ENCODE measurements around the gene SPACDR. TPM values are rescaled to one million over a fixed set of nuclear protein-coding genes. Genes with fewer than 3 reads are reported as not detected.

Gene SPACDR
- total RNA-seq, 2 experiments from 2014 or later: 3.5 to 3.9 TPM

DNA sequence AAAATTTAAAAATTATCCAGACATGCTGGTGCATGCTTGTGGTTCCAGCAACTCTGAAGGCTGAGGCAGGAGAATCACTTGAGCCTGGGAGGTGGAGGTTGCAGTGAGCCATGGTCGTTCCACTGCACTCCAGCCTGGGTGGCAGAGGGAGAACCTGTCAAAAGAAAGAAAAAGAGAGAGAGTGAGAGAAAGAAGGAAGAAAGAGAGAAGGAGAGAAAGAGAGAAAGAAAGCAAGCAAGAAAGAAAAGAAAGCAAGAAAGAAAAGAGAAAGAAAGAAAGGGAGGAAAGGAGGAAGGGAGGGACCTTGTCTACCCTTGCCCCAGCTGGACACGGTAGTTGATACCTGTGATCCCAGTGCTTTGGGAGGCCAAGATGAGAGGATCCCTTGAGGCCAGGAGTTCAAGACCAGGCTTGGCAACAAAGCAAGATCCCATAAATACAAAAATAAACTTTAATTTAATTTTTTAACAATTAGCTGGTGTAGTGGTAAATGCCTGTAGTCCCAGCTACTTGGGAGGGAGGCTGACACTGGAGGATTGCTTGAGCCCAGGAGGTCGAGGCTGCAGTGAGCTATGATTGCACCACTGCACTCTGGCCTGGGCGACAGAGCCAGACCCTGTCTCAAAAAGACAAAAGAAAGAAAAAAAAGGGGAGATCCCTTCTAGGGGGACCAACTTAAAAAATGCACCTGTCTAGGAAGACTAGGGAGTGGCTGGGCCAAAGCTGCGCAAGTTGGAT is 28.8 kb upstream of the SPACDR start:
- ChIA-PET CTCF (interaction anchor here (0.8 to 3.4 kb wide), 4 partner anchors 11 to 67 kb away, joined by 4 to 17 read pairs (median 10); no protein-coding TSS in a partner anchor), POLR2A (interaction anchor here (0.9 to 1.7 kb wide), 2 partner anchors 93 to 97 kb away, joined by 3 to 4 read pairs; partner anchors contain the start of genes FBXO24 and LRCH4)
- peaks cover 9% of the 10 kb centered on the region for H3K4me1 Mint-ChIP-seq (ENCODE audit: low read depth)
- no peak overlapping the region for H3K27ac Mint-ChIP-seq
- no peaks in the 10 kb centered on the region for H3K9me3 Mint-ChIP-seq
- intact Hi-C loops (cut with micrococcal nuclease): no loop called here
- peak overlapping the region; percentile 60 for H3K4me3 Mint-ChIP-seq
- no peak for DNase-seq
- H3K36me3 Mint-ChIP-seq: no peaks in the 10 kb centered on the region
- H3K27me3 Mint-ChIP-seq: peaks cover 1% of the 10 kb centered on the region

DNA sequence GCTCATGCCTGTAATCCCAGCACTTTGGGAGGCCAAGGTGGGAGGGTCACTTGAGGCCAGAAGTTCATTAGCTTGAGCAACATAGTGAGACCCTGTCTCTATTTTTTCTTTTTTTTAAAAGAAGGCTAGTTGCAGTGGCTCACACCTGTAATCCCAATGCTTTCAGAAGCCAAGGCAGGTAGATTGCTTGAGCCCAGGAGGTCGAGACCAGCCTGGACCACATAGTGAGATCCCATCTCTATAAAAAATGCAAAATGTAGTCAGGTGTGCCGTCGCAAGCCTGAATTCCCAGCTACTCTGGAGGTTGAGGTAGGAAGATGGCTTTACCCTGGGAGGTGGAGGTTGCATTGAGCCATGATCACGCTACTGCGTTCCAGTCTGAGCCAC is 27.1 kb upstream of the SPACDR start:
- ChIA-PET CTCF (interaction anchor here (1.7 kb wide), 1 partner anchor 68 kb away, joined by 4 read pairs; no protein-coding TSS in a partner anchor), POLR2A (no interaction called here)
- H3K4me1 Mint-ChIP-seq (ENCODE audit: low read depth): peaks cover 9% of the 10 kb centered on the region
- intact Hi-C loops (cut with micrococcal nuclease): no loop called here
- no peak for DNase-seq
- peaks cover 1% of the 10 kb centered on the region for H3K27me3 Mint-ChIP-seq
- H3K4me3 Mint-ChIP-seq: no peak overlapping the region
- H3K36me3 Mint-ChIP-seq: no peaks in the 10 kb centered on the region
- H3K9me3 Mint-ChIP-seq: no peaks in the 10 kb centered on the region
- H3K27ac Mint-ChIP-seq: no peak overlapping the region

DNA sequence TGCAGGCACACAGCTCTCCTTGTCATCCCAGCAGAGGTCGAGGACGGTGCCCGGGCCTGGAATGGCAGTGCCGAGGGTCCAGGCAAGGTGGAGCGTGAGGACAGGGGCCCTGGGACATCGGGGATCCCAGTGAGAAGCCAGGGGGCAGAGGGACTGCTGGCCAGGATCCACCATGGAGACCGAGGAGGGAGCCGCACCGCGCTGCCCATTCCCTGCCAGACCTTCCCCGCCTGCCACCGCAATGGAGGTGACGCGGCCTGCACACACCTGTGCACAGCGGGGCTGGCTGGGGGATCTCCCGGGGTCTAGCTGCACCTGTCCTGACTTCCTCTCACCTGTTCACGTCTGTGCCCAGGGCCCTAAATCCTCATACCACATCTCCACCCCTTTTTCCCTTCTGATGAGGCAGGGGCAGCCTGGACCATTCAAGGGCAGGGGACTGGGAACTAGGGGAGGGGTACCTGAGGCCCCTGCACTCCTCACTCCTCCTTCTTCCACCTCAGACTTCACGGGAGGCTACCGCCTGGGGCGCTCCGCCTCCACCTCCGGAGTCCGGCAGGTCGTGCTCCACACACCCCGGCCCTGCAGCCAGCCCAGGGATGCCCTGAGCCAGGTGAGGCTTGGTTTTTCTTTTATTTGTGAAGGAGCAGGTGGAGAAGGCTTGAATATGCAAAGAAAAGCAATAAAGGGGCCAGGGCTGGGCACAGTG is 26.6 kb upstream of the SPACDR start:
- ChIA-PET POLR2A (interaction anchor here (1.1 kb wide), 1 partner anchor 47 kb away, joined by 3 read pairs; no protein-coding TSS in a partner anchor), CTCF (interaction anchor here (1.7 kb wide), 1 partner anchor 69 kb away, joined by 4 read pairs; no protein-coding TSS in a partner anchor)
- H3K9me3 Mint-ChIP-seq: no peaks in the 10 kb centered on the region
- peaks cover 9% of the 10 kb centered on the region for H3K4me1 Mint-ChIP-seq (ENCODE audit: low read depth)
- DNase-seq: no peak
- H3K36me3 Mint-ChIP-seq: no peaks in the 10 kb centered on the region
- no peaks in the 10 kb centered on the region for H3K27me3 Mint-ChIP-seq
- intact Hi-C loops (cut with micrococcal nuclease): no loop called here
- H3K4me3 Mint-ChIP-seq: no peak overlapping the region
- no peak overlapping the region for H3K27ac Mint-ChIP-seq

DNA sequence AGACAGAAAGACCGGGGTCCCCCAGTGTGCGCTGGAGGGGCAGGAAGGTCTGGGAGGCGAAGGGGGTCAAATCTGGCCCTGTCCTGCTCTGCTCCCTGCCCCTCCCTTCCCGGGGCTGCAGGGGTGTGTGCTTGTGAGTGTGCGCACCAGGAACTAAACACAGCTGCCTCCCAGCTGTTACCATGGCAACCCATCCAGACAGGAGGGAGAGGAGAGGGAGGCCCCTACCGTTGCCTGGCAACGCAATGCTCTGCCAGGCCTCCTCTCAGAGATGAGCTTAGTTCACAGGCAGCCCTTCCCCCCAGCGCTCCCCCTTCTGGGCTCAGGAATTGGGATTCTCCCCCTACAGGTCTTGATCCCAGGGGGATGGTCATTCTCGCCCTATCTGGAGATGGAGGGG is 25.8 kb upstream of the SPACDR start:
- no peaks in the 10 kb centered on the region for H3K27me3 Mint-ChIP-seq
- ChIA-PET CTCF (interaction anchor here (1.7 kb wide), 1 partner anchor 70 kb away, joined by 4 read pairs; no protein-coding TSS in a partner anchor), POLR2A (interaction anchor here (1.1 kb wide), 1 partner anchor 48 kb away, joined by 3 read pairs; no protein-coding TSS in a partner anchor)

DNA sequence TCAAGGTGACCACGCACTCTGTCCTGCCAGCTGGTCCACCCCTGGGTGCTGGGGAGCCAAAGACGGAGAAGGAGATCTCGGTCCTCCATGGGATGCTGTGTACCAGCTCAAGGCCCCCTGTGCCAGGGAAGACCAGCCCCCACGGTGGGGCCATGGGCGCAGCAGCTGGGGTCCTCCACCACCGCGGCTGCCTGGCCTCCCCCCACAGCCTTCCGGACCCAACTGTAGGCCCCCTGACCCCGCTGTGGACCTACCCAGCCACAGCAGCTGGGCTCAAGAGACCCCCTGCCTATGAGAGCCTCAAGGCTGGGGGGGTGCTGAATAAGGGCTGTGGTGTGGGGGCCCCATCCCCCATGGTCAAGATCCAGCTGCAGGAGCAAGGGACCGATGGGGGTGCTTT is 25.1 kb upstream of the SPACDR start:
- ChIA-PET POLR2A (no interaction called here), CTCF (no interaction called here)
- no peaks in the 10 kb centered on the region for H3K9me3 Mint-ChIP-seq
- intact Hi-C loops (cut with micrococcal nuclease): no loop called here
- DNase-seq: no peak
- no peaks in the 10 kb centered on the region for H3K27me3 Mint-ChIP-seq
- no peak overlapping the region for H3K27ac Mint-ChIP-seq
- H3K36me3 Mint-ChIP-seq: no peaks in the 10 kb centered on the region
- H3K4me3 Mint-ChIP-seq: no peak overlapping the region
- peaks cover 9% of the 10 kb centered on the region for H3K4me1 Mint-ChIP-seq (ENCODE audit: low read depth)

More for the DNA sequence above, 25.8 kb upstream of the SPACDR start:
- H3K9me3 Mint-ChIP-seq: no peaks in the 10 kb centered on the region
- intact Hi-C loops (cut with micrococcal nuclease): no loop called here
- H3K4me3 Mint-ChIP-seq: no peak overlapping the region
- DNase-seq: peak; percentile 48
- H3K36me3 Mint-ChIP-seq: no peaks in the 10 kb centered on the region
- H3K4me1 Mint-ChIP-seq (ENCODE audit: low read depth): peaks cover 9% of the 10 kb centered on the region
- no peak overlapping the region for H3K27ac Mint-ChIP-seq

DNA sequence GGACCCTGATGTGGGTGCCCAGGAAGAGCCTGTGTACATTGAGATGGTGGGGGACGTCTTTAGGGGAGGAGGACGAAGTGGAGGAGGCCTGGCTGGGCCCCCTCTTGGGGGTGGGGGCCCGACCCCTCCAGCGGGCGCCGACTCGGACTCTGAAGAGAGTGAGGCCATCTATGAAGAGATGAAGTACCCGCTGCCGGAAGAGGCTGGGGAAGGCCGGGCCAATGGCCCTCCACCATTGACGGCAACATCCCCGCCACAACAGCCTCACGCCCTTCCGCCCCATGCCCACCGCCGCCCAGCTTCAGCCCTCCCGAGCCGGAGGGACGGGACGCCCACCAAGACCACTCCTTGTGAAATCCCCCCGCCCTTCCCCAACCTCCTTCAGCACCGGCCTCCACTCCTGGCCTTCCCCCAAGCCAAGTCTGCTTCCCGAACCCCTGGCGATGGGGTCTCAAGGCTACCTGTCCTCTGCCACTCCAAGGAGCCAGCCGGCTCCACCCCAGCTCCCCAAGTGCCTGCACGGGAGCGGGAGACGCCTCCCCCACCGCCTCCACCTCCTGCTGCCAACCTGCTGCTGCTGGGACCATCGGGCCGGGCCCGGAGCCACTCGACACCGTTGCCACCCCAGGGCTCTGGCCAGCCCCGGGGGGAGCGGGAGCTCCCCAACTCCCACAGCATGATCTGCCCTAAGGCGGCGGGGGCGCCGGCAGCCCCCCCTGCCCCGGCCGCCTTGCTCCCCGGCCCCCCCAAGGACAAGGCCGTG is 24.5 kb upstream of the SPACDR start:
- no peaks in the 10 kb centered on the region for H3K9me3 Mint-ChIP-seq
- no peak overlapping the region for H3K27ac Mint-ChIP-seq
- no peaks in the 10 kb centered on the region for H3K27me3 Mint-ChIP-seq
- POLR2A ChIA-PET: no interaction called here
- no peak overlapping the region for H3K4me3 Mint-ChIP-seq
- H3K36me3 Mint-ChIP-seq: no peaks in the 10 kb centered on the region
- intact Hi-C loops (cut with micrococcal nuclease): no loop called here
- H3K4me1 Mint-ChIP-seq (ENCODE audit: low read depth): peaks cover 7% of the 10 kb centered on the region
- no peak for DNase-seq
- CTCF ChIA-PET: no interaction called here

DNA sequence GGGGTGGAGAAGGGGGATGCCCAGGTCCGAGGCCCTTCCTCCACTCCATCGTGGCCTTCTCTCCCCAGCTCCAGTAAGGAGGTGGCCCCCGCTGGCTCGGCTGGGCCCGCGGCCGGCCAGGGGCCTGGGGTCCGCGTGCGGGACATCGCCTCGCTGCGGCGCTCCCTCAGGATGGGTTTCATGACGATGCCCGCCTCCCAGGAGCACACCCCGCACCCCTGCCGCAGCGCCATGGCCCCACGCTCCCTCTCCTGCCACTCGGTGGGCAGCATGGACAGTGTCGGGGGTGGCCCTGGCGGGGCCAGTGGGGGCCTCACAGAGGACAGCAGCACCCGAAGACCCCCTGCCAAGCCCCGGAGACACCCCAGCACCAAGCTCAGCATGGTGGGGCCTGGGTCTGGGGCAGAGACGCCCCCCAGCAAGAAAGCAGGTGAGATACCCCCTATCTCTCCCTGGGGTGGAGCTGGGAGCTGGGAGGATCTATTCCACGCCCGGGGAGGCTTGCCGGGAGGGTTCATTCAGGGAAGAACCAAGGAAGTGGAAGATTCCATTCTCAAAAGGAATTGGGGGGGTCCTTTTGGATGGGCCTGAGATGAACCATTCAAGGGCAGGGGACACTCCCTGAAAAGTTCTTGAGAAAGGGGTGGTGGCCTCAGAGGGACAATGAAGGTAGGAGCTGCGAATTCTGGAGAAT is 22.8 kb upstream of the SPACDR start:
- no peak for DNase-seq
- intact Hi-C loops (cut with micrococcal nuclease): no loop called here
- Mint-ChIP-seq H3K36me3 (no peaks in the 10 kb centered on the region), H3K9me3 (no peaks in the 10 kb centered on the region), H3K4me1 (ENCODE audit: low read depth) (peaks cover 8% of the 10 kb centered on the region), H3K27me3 (no peaks in the 10 kb centered on the region), H3K4me3 (no peak overlapping the region), H3K27ac (no peak overlapping the region)
- POLR2A ChIA-PET: no interaction called here
- CTCF ChIA-PET: interaction anchor here (0.5 to 0.8 kb wide), 2 partner anchors 10 to 1351 kb away, joined by 3 read pairs; no protein-coding TSS in a partner anchor

DNA sequence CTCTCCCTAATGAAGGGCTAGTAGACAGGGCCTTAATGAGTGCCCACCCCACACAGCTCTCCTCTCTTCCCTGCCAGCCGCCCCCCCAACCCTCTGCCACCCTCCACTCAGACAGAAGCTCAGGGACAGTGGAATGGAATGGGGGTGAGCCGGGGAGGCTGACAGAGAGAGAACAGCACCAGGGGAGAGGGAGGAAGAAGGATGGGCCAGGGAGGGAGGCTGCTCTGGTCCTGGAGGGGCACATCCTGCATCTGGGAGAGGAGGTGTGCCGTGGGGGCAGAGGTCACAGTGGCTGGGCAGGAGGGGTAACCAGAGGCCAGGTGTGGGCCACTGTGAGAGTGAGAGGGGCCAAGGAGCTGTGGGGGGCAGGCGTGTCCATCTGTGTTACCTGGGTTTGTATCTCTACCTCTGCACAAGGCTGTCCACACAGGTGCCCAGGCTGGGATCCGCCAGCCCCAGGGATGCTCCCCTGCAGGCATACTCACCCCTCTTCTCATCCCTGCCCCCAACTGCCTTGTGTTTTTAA is 22.1 kb upstream of the SPACDR start:
- POLR2A ChIA-PET: no interaction called here

DNA sequence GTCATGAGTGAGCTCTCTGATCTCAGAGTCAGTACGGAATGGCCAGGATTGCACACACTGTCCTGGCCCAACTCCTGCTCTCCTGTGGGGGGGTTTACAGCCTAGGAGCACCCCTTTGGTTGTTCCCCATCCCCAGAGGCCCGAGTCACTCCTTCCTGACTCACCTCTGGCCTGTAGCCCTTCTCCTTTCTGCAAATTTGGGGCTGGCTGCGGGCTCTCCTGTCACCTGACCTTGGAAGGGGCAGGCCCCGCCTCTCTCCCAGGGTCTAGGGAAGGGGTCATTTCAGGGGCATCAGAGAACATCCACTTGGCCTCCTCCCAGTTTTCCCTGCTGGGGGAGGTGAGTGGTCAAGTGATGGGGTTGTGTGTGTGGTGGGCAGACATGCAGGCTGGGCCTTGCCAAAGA is 21.4 kb upstream of the SPACDR start:
- no peaks in the 10 kb centered on the region for H3K27me3 Mint-ChIP-seq
- no peaks in the 10 kb centered on the region for H3K9me3 Mint-ChIP-seq
- intact Hi-C loops (cut with micrococcal nuclease): no loop called here
- no peak for DNase-seq
- no peak overlapping the region for H3K4me3 Mint-ChIP-seq
- ChIA-PET POLR2A (no interaction called here), CTCF (interaction anchor here (1.3 kb wide), 1 partner anchor 57 kb away, joined by 3 read pairs; no protein-coding TSS in a partner anchor)
- H3K36me3 Mint-ChIP-seq: no peaks in the 10 kb centered on the region
- no peak overlapping the region for H3K27ac Mint-ChIP-seq
- peaks cover 8% of the 10 kb centered on the region for H3K4me1 Mint-ChIP-seq (ENCODE audit: low read depth)

More for the DNA sequence above, 22.1 kb upstream of the SPACDR start:
- intact Hi-C loops (cut with micrococcal nuclease): no loop called here
- no peaks in the 10 kb centered on the region for H3K9me3 Mint-ChIP-seq
- no peaks in the 10 kb centered on the region for H3K36me3 Mint-ChIP-seq
- CTCF ChIA-PET: interaction anchor here (1.3 kb wide), 1 partner anchor 56 kb away, joined by 3 read pairs; no protein-coding TSS in a partner anchor
- H3K4me3 Mint-ChIP-seq: no peak overlapping the region
- H3K27me3 Mint-ChIP-seq: no peaks in the 10 kb centered on the region
- no peak for DNase-seq
- H3K4me1 Mint-ChIP-seq (ENCODE audit: low read depth): peaks cover 8% of the 10 kb centered on the region
- H3K27ac Mint-ChIP-seq: no peak overlapping the region

DNA sequence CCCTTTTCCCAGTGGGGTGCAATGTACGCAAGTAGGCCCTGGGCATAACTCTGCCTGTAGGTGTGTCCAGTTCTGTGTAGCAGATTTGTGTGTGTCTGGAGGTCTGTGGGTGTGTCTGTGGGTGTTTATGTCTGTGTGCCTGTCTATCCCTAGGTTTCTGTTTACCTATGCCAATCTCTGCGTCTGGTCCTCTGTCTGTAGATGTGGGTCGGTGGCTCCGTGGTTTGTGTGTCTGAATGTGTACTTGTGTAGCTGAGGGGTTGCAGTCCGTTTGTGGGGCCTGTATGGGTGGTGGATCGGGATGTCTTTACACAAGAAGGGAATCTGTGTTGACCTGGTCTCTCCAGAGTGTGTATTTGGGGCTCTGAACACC is 20.6 kb upstream of the SPACDR start:
- POLR2A ChIA-PET: no interaction called here
- Mint-ChIP-seq H3K4me3 (no peak overlapping the region), H3K36me3 (no peaks in the 10 kb centered on the region), H3K9me3 (no peaks in the 10 kb centered on the region), H3K27me3 (no peaks in the 10 kb centered on the region), H3K4me1 (ENCODE audit: low read depth) (peaks cover 9% of the 10 kb centered on the region), H3K27ac (no peak overlapping the region)
- DNase-seq: no peak
- intact Hi-C loops (cut with micrococcal nuclease): no loop called here
- CTCF ChIA-PET: no interaction called here
